Measurements from ENCODE around the gene PRSS8.

Gene PRSS8

DNA sequence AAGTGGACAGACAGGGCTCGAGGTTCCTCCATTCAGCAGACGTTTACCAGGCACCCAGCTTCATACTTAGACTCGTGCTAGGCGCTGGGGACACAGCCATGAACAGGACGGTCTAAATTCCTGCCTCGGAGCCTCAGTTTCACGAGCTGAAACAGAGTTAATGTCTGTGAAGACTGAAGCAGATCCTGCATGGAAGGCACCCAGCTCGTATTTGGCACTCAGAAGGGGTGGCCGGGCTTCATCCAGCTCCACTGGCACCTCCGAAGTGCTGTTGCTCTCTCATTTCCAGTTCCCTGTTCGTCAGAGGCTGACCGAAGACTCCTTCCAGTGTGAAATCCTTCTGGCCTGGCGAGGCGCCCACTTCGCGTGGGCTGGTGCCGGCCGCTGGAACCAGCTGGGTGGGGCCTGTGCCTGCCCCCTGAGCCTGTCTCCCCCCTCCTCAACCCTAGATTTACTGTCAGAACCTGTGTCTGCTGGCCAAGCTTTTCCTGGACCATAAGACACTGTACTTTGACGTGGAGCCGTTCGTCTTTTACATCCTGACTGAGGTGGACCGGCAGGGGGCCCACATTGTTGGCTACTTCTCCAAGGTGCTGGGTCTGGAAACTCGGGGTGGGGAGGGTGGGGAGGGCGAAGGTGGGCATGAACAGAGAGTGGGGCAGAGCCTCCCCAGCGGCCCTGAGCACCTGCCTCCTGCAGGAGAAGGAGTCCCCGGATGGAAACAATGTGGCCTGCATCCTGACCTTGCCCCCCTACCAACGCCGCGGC is 5.8 kb downstream of the PRSS8 start:
- DNase-seq = peak in 12 of 58 donors; percentile 19 to 56 (median 38)

DNA sequence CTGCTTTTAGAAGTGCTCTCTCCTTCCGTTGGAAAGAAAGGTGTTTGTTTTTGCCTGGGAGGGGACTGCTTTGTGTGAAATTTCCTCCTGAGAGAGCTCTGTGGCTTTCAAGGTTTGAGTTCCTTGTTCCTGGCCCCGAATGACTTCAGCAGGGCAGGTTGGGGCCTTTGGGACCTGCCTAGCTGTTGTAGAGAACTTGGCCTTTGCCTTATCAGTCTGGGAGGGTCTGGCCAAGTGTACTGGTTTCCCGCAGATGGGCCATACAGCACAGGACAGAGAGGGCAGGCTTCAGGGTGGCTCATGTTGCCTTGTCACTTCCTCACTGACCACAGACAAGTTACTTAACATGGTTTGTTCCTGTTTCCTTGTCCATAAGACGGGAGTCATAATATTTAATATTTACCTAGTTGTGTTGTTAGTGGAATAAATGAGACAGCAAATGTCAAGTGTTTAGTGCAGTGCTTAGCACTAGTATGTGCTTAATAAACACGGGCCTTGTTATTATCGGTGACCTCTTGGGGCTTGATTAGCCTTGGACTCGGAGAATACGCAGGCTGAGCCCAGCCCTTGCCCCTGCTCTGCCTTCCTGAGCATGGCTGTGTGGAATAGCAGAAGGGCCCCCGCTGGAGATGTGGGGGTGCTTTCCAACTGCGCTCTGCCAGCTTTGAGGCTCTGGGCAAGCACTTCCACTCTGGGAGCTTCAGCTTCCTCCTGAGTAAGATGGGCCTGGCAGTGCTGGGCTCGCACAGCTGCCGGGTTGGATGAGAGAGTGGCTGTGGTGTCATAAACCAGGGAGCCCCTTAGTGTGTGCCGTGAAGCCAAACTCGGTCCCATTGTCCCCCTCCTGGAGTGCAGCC is 6.6 kb downstream of the PRSS8 start:
- peak in 24 of 58 donors; percentile 8 to 57 (median 36) for DNase-seq

DNA sequence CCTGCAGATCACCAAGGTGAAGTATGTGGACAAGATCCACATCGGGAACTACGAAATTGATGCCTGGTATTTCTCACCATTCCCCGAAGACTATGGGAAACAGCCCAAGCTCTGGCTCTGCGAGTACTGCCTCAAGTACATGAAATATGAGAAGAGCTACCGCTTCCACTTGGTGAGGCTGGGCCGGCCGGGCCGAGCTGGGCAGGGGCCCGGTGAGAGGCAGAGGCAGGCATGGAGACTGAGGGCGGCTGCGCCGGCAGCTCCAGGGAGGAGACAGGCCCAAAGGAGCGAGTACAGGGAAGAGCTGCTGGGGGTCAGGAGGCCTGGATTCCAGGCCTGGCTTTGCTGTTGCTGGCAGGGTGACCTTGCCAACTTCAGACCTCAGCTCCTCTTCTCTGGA is 8.3 kb downstream of the PRSS8 start:
- no peak for DNase-seq

DNA sequence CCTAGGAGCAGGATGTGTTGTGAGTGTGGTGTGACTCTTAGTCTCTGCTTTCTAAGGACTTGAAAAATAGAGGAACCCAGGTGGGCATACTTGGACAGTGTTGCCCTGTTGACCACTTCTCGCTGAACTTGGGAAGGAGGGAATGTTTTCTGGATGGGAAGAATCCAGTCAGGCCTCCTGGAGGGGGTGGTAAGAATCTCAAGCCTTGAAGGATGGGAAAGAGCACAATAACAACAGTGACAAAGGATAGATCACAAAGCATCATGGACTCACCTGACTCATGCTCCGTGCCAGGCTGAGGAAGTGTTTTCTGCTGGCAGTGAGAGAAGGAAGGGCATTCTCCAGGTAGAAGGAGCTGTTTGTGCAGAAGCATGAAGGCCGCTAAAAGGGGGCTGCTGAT is 9.7 kb downstream of the PRSS8 start:
- DNase-seq = no peak

DNA sequence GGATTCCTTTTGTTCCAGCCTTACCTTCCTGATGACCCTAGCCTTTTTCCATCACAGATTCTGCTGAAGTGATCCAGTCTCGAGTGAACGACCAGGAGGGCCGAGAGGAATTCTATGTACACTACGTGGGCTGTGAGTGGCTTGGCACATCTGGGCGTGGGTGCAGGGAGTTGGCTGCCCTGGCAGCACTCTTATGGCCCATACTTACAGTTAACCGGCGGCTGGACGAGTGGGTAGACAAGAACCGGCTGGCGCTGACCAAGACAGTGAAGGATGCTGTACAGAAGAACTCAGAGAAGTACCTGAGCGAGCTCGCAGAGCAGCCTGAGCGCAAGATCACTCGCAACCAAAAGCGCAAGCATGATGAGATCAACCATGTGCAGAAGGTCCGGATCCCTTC is 15.4 kb downstream of the PRSS8 start:
- no peak for DNase-seq

DNA sequence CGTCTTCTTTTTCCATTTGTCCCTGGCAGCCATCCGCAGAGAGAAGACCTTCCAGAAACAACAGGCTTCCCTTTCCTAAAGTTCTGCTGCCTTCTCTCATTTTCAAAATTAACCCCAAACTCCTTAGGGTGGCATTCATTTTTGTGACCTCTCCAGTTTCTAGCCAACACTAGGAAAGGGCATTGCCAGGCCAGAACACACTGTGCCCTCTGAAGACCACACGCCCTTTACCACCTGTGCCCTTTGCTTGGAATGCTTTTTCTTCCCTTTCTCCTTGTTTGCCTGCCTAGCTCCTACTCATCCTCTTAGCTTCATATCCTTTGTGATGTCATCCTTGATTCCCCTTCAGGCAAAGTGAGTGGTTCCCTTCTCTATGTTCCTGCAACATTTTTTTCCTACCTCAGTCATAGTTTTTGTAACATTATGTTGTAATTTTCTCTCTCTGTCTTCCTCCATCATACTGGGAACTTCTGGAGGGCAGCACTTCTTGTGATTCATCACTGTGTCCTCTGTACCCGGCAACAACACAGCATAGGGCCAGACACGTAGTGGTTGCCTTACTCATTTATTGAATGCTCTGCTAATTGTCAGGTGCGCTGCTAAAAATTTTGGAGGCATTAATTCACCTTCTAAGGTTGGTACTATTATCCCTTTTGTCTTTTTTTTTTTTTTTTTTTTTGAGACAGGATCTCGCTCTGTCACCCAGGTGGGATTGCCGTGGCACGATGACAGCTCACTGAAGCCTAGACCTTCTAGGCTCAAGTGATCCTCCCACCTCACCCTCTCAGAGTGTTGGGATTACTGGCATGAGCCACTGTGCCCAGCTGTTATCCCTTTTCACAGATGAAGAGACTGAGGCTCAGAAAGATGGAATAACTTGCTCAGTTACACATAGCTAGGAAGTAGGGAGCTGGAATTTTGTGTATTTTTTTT is 17.0 kb downstream of the PRSS8 start:
- DNase-seq = no peak

DNA sequence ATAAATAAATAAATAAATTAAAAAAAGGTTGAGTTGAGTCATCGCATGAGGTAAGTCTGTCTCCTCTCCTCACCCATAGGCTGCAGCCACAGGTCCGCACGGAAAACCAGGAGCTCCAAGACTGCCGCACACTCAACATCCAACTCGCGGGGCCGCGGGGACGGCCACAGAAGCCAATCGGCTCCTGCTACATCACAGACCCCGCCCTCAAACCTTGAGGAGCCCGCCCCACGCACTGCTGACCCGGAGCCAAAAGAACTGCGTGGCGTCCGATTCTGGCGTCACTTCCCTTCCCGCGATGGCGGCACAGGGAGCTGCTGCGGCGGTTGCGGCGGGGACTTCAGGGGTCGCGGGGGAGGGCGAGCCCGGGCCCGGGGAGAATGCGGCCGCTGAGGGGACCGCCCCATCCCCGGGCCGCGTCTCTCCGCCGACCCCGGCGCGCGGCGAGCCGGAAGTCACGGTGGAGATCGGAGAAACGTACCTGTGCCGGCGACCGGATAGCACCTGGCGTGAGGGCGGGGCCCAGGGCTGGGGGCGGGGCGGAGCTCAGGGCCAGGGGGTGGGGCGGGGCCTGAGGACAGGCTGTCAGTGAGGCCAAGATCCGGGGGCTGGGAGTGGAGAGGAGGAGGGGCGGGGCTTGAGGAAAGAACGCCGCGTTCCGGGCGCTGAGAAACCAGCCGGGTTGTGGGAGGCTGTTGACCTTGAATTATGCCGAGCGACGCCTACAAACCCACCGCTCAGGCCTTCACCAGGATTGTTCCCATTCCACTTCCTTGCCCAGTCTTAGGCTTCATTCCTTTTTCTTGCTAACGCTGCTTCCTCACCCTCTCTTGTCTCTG is 17.9 kb downstream of the PRSS8 start, which contains the start of gene KAT8:
KAT8 (plus strand) TSS at position 281 of the 839 bp plus-strand sequence; CDS start at position 299, 18 bp downstream.
- DNase-seq = peak; percentile 77 to 99 (median 96)

DNA sequence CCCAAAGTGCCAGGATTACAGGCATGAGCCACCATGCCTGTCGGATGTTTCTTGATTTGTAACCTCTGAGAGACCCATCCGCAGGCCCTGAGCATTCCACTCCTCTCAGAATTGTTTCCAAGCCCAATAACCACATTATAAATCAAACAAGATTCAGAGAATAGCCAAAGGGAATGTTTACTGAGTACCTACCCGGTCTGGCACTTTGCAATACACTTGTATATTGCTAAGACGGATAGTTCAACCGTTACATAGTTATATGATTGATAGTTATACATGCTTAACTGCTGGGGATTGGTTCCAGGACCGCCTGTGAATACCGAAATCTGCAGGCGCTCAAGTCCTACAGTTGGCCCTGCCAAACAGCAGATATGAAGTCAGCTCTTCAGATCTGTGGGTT is 21.1 kb downstream of the PRSS8 start:
- DNase-seq = no peak

DNA sequence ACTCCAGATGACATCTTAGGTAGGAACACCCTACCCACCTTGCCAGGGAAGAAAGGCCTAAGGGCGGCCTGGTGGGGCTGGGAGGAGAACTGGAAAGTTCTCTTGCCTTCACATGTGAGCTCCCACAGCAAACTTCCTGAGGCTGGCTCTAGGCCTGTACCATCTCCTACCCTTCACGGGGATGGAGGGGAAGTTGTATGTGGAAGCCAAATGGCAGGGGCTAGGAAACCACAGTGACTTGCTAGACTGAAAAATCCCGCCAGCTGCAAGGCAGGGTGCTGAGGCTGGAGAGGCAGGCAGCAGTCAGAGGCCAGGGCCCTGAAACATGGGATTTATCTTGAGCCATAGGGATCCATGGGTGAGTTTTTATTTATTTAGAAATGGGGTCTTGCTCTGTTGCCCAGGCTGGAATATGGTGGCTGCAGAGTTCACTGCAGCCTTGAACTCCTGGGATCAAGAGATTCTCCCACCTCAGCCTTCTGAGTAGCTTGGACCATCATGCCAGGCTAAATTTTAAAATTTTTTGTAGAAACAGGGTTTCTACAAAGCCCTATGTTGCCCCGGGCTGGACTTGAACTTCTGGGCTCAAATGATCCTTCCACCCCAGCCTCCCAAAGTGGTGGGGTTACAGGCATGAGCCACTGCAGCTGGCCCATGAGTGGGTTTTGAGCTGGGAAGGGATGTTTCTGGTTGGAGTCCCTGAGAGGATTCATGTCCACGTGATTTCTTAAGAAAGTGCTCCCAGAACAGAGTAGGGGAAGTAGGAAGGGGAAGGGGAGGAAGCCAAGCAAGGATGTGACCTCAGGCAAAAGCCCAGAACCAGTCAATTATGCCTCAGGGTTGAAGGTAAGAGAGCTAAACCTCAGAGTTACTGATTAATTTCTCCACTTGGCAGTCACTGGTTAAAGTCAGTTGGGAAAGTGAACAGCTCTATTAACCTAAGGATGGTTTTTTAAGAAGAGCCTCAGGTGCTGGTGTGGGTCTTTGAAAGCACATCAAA is 22.1 kb downstream of the PRSS8 start:
- no peak for DNase-seq

DNA sequence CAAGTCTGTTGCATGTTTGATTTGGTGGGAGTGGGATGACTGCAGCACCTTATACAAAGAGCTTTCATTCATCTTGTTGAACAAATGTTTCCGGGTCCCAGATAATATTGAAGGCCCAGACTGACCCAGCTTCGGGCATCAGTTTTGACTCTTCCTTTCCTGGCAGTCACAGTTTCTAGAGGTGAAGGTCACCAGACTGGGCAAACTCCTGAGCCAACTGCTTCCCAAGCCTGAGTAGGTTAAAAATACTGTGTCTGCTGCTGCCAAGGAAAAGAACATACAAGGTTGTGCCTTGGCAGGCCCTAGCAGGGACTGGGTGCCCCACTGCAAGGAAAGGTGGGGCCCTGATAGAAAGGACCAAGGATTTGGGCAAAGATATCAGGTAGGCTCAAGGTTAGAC is 22.8 kb downstream of the PRSS8 start:
- DNase-seq = no peak

DNA sequence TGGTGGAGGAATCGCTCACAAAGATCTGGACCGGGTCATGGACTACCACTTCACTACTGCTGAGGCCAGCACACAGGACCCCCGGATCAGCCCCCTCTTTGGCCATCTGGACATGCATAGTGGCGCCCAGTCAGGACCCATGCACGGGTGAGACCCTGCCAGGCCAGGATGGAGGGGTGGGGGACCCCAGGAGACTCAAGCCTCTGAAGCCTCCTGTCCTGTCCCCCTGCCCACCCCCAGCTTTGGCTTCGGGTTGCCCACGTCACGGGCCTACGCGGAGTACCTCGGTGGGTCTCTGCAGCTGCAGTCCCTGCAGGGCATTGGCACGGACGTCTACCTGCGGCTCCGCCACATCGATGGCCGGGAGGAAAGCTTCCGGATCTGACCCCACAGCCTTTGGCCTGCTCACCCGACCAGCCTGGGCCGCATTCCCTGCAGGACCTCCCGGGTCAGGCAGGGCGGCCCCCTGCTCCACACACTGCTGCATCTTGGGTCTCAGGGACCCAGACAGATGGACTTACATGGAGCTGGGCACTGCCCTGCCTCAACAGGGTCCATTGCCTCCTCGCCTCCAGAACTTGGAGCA is 23.6 kb downstream of the PRSS8 start:
- DNase-seq = no peak

DNA sequence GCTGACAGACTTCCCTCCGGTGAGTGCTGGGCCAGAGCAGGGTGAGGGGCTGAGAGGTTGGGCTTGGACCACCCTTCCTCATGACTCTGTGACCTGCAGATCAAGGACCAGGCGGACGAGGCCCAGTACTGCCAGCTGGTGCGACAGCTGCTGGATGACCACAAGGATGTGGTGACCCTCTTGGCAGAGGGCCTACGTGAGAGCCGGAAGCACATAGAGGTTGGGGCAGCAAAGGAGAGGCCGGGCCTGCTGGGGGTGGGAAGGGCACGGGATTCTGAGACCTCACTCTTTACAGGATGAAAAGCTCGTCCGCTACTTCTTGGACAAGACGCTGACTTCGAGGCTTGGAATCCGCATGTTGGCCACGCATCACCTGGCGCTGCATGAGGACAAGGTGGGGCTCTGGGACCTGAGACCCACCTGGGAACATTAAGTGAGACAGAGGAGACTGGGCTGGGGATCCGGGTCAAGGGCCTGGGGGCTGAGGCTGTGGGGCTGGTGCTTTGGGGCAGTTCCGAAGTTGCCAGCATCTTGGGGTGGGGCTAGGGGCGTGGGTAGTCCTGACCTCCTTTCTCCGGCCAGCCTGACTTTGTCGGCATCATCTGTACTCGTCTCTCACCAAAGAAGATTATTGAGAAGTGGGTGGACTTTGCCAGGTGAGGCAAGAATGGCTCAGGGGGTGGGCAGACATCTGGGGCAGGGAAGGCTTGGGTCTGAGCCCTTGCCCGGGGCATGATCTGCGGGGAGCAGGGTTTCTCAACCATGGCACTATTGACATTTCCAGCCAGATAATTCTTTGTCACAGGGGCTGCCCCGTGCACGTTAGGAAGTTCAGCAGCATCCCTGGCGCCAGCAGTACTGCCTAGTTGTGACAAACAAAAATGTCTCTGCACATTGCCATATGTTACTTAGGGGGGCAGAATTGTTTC is 25.2 kb downstream of the PRSS8 start:
- DNase-seq = no peak

DNA sequence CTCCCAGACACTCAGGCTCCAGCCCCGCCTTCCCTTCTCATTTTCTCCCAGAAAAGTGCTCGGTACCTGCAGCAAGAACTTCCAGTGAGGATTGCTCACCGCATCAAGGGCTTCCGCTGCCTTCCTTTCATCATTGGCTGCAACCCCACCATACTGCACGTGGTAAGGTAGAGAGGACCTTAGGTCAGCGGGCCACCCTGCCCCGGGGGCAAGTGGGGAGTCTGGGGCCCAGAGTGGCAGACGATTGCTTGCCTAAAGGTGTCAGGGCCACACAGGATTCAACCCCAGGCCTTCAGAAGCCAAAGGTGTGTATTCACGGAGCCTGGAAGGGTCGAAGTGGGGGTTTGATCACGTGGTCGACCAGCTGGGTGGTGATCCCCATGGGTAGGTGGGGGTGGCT is 25.9 kb downstream of the PRSS8 start:
- no peak for DNase-seq

DNA sequence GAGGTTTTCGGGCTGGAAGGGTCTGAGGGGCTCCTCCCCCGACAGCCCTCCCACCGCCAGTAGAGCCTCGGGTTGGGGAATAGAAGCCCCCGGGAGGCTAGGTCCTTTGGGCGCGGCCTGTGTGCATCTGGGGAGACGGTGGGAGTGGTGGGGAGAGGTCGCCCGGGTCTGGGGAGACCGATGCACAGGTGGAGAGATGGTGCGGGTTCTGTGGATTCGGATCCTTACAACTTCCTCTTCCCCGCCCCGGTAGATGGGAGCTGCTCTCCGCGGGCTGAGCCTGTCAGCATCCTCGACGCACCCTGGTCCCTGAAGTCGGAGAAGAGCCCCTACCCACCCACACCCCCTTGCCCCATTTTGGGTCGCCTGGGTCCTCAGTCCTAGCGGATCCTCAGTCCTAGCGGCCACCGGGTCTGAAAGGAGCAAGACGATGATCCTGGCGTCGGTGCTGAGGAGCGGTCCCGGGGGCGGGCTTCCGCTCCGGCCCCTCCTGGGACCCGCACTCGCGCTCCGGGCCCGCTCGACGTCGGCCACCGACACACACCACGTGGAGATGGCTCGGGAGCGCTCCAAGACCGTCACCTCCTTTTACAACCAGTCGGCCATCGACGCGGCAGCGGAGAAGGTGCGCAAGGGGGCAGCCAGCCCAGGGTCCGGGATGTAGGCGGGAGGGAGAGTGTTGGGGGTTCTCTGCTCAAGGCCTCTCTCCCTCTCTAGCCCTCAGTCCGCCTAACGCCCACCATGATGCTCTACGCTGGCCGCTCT is 26.6 kb downstream of the PRSS8 start:
- DNase-seq = no peak

DNA sequence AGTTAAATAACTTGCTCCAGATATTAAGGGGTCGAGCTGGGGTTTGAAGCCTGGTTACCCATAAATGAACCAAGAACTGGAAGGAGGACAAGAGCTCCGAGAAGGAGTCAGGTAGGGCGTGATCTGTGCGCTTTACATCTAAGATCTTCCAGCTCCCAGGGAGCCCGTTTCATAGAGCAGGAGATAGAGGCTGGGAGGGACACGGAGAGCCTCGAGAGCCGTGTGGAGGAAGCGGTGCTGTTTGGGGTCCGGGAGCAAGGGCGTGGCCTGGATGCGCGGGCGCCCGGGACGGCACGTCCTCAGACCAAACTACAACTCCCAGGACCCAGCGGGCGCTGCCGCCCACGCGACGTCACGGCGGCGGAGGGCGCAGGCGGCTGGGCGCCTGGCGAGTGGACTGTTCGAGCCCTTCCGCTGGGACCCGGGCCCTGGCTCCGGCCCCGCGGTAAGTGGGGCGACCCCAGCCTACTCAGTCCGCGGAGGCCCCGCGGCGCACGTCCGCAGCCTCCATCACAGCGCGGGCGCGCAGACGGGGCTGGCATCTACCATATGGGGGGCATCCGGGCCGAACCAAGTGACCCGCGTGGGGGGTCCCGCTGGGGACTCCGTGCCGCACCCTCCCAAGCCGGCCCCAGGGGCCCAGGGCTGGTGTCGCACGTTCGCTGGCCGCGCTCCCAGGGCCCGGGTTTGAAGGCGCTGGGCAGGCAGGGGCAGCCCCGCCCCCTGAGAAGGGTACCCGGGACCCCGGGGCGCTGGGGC is 27.3 kb downstream of the PRSS8 start, which contains the start of gene BCKDK:
BCKDK (plus strand) TSS at position 352 of the 759 bp plus-strand sequence. CDS start 838 bp downstream, outside the sequence.
- peak in 52 of 58 donors; percentile 13 to 83 (median 54) for DNase-seq

DNA sequence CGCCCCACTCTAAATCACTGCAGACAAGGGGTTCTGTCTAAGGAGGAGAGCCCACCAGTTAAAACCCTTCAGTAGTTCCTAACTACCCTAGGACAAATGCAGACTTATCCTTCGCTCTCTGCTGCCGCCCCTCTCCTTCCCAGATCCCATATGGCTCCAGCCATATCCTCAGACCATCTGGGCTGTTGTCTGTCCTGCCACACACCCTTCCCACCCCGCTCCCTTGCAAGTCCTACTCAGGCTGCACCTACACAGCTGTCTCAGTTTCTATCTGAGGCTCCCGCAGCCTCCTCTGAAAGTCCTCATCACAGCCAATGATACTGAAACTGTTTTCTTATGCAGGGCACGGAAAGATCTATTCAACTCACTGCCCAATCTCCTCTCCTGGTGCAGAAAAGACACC is 28.1 kb downstream of the PRSS8 start:
- peak in 15 of 58 donors; percentile 10 to 48 (median 19) for DNase-seq

Measured in anterior cingulate cortex (tissue), 58 donors.